Measurements from ENCODE around the gene SAMD4B.
"Not testable (repeated sequence)": the region's sequence is repeated elsewhere in the genome, so short reads cannot be mapped to it uniquely, and the experiment has no call there.

SAMD4B gene, protein sequence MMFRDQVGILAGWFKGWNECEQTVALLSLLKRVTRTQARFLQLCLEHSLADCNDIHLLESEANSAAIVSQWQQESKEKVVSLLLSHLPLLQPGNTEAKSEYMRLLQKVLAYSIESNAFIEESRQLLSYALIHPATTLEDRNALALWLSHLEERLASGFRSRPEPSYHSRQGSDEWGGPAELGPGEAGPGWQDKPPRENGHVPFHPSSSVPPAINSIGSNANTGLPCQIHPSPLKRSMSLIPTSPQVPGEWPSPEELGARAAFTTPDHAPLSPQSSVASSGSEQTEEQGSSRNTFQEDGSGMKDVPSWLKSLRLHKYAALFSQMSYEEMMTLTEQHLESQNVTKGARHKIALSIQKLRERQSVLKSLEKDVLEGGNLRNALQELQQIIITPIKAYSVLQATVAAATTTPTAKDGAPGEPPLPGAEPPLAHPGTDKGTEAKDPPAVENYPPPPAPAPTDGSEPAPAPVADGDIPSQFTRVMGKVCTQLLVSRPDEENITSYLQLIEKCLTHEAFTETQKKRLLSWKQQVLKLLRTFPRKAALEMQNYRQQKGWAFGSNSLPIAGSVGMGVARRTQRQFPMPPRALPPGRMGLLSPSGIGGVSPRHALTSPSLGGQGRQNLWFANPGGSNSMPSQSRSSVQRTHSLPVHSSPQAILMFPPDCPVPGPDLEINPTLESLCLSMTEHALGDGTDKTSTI

GRCh38 chr19:39341719-39342604 is at the start of gene SAMD4B:
SAMD4B (plus strand) TSS chr19:39342421; CDS start chr19:39356894, 14,473 bp downstream.
- DNase-seq = peak; percentile 100

DNA sequence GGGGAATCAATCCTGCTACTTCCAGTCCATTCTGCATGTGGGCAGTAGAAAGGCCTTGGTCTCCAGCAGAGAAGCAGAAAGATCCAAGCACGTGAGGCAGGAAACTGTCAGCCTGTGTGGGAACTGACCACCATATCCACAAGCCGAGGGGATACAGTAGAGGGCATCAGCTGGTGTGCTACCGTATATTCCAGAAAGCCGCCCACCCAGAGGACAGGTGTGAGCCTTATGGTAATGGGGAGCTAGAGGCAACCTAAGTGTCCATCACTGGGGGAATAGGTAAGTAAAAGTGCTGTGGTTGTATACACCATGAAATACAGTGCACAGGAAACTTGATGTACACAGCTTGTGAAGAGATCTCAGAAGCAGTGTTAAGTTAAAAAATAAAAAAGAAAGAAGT is 48.8 kb upstream of the SAMD4B start:
- no peak for DNase-seq

- DNase-seq = no peak
Measured at GRCh38 chr19:39296055-39296645, 46.1 kb upstream of the SAMD4B start, which contains the start of gene IFNL1. IFNL1 (plus strand) TSS chr19:39296407; CDS start chr19:39296422, 15 bp downstream.

- DNase-seq = no peak
Measured at GRCh38 chr19:39296906-39297305, 45.3 kb upstream of the SAMD4B start.

GRCh38 chr19:39297931-39298634 is 44.1 kb upstream of the SAMD4B start:
- DNase-seq = no peak

DNA sequence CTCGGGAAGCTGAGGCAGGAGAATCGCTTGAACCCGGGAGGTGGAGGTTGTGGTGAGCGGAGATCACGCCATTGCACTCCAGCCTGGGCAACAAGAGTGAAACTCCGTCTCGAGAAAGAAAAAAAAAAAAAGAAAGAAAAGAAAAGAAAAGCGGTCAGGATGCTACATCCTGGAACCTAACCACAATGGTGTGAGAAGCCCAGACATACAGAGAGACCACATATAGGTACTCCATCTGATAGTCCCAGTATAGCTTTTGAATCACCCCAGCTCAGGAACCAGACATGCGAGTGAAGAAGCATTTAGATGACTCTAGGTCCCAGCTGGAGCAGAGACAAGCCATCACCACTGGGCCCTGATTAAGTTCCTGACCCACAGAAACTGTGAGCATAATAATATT is 42.8 kb upstream of the SAMD4B start:
- no peak for DNase-seq

GRCh38 chr19:39299832-39300231 is 42.4 kb upstream of the SAMD4B start:
- DNase-seq = no peak

GRCh38 chr19:39301021-39301420 is 41.2 kb upstream of the SAMD4B start:
- DNase-seq = no peak

DNA sequence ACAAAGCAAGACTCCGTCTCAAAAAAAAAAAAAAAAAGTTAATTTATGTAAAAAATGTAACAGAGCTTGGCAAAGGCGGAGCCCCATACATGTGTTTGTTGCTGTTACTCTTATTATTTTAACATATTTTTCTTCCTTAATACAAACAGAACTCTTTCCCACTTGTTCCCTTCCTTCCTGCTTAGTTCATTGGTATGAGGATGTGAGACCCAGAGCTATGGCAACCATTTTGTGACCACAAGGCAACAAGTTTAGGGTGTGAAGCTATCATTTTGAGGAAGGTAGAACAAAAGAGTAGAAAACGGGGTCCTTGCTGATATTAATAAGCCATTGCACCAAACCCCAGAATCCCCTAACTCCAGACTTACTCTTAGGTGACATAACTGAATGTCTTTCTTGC is 40.7 kb upstream of the SAMD4B start:
- no peak for DNase-seq

GRCh38 chr19:39303373-39304184 is 38.6 kb upstream of the SAMD4B start:
- DNase-seq = no peak

DNA sequence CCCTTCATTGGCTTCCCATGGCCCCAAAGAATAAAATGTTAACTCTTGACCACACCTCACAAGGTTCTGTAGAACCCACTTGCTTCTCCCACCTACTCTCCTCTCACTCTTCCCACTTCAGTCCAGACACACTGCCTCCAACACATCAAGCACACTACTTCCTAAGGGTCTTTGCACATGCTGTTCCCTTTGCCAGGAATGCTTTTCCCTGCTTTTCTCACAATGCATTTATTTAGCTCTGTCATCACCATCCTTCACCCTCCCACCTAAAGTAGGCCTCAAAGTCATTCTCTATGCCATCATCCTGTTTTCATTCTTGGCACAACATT is 38.1 kb upstream of the SAMD4B start:
- no peak for DNase-seq

- no peak for DNase-seq
Measured at GRCh38 chr19:39304701-39305571, 37.3 kb upstream of the SAMD4B start.

- DNase-seq = no peak
Measured at GRCh38 chr19:39306075-39306474, 36.1 kb upstream of the SAMD4B start.

DNA sequence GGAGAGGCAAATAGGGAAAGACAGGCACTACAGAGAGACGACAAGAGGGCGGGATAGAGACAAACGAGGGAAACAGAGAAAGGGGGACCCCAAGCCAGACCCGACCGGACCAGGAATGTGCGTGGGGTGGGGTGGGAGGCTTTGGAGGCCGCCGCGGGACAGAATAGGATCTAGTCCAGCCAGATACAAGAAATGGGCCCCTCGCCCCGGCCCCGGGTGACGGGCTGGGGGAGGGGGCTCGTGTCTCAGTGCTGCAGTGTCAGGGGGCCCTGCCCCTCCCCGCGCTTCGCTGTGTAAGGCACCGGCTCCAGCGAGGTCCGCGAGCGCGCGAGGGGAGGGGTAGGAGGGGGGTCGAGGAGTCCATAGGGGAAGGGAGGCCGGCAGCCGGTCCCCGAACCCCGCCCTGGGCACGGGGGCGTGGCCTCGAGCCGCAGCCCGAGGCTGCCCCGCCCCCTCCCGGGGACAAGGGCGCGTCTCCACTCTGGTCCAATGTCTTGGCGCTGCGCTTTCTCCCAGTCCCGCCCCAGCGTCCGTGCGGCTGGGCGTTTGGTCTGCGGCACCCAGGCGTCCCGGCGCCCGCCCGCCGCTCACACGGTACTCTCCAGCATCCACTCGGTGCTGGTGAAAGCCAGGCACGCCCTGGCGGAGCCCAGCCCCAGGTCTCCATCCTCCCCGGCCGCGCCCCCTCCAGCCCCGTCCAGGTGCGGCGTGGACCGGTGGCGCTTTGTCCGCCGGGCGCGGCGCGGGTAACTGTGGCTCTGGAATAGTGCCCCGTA is 35.0 kb upstream of the SAMD4B start:
- DNase-seq = no peak

- no peak for DNase-seq
Measured at GRCh38 chr19:39307822-39308530, 34.2 kb upstream of the SAMD4B start.

GRCh38 chr19:39308531-39309304 is 33.5 kb upstream of the SAMD4B start:
- DNase-seq = no peak

DNA sequence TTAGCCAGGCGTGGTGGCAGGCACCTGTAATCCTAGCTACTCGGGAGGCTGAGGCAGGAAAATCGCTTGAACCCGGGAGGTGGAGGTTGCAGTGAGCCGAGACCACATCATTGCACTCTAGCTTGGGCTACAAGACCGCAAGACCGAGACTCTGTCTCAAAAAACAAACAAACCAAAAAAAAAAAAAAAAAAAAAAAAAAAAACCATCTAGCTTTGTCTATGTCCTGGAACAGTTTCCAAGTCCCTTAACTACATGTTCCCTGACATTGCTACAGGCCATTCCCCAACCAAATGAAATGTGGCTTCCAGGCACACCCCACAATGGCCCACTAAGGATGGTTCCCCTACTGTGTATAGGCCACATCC is 32.9 kb upstream of the SAMD4B start:
- DNase-seq = not testable (repeated sequence)
